ENCODE measurements around the gene COL28A1.

COL28A1 gene

GRCh38 chr7:7535691-7536090 is at the start of gene COL28A1:
Gene COL28A1, minus strand, starts transcription at chr7:7535873. Its CDS starts 2,998 bp downstream, at chr7:7532875.
- DNase-seq (ENCODE audit: low read depth, low spot score), result no peak

DNA sequence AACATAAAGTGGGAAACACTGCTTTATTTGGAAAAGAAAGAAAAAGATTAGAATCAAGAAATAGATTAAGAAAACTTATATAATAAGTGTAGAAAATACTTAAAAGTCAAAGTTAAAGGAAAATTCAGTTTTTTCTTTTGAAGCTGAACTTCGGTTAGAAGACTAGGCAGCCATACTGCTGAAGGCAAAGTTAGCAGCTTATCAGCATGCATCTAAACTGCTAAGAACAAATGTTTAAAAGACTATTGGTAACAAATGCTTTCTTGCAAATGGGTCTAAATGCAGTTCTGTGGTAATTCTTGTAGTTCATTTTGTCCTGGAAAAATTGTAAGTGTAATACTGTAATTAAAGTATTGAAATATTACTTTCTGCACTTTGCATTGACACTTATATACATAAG is 49.0 kb upstream of the COL28A1 start:
- no peak for DNase-seq (ENCODE audit: low read depth, low spot score)

- no peak for DNase-seq (ENCODE audit: low read depth, low spot score)
Measured at GRCh38 chr7:7583731-7584130, 48.1 kb upstream of the COL28A1 start.

DNA sequence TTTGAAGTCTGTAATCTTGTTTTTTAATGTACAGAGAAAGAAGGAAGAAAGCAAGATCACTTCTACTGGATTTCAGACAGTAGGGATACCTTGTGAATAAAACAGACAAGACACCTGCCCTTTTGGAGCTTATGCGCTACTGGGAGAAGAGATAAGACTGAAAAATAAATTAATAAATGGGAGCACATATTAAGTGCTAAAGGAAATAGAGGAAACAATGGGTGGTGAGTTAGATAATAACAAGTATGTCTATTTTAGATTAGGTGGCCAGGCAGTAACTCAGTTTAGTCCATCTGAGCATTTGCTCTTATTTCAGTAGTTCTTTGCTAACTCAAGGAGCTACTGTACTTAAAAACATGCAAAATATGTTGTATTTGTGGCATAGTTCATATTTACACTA is 46.9 kb upstream of the COL28A1 start:
- no peak for DNase-seq (ENCODE audit: low read depth, low spot score)

DNA sequence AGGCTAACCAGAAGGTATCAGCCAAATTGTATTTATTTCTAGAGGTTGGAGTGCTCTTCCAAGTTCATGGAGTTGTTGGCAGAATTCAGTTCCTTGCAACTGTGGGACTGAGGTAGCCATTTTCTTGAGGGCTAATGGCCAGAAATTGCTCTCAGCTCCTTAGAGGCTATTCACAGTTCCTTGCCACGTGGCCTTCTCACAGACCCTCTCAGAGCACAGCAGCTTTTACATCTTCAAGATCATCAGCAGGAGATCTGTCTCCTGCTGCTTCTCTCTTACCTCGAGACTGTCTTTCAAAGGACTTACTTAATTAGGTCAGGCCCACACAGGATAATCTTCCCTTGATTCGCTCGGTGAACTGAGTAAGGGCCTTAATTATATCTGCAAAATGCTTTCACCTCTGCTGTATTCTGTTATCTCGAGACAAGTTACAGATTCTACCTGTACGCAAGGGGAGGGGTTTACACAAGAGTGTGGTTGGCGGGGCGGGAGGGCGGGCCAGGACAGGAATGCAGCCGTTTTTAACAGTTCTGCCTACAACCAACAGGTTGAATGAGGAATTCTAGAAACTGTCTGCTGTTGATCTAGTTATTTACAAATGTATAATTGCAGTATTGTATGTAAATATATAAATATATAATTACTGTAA is 46.0 kb upstream of the COL28A1 start:
- peak; percentile 61 for DNase-seq (ENCODE audit: low read depth, low spot score)

- DNase-seq (ENCODE audit: low read depth, low spot score), result no peak
Measured at GRCh38 chr7:7579638-7580037, 44.0 kb upstream of the COL28A1 start.

DNA sequence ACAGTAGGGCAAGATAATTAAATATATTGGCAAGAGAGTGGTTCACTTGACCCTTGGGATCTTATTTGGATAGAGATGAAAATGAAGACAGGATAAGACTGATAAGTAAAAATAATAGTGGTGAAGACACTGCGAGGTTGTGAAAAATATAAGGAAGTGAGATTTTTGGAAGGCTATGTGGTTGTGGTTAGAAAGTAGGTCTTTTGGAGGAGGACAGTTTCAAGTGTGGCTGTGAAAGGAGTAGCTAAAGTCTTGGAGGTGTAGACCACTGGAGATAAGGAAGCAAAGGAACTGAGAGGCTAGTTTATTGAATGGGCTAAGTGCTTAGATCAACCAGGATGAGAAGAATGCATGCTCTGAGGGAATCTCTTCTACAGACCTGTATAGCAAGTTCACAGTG is 42.2 kb upstream of the COL28A1 start:
- no peak for DNase-seq (ENCODE audit: low read depth, low spot score)

GRCh38 chr7:7576344-7576743 is 40.7 kb upstream of the COL28A1 start:
- no peak for DNase-seq (ENCODE audit: low read depth, low spot score)

- DNase-seq (ENCODE audit: low read depth, low spot score), result no peak
Measured at GRCh38 chr7:7573701-7574100, 38.0 kb upstream of the COL28A1 start.

GRCh38 chr7:7570584-7570983 is 34.9 kb upstream of the COL28A1 start:
- DNase-seq (ENCODE audit: low read depth, low spot score), result no peak

DNA sequence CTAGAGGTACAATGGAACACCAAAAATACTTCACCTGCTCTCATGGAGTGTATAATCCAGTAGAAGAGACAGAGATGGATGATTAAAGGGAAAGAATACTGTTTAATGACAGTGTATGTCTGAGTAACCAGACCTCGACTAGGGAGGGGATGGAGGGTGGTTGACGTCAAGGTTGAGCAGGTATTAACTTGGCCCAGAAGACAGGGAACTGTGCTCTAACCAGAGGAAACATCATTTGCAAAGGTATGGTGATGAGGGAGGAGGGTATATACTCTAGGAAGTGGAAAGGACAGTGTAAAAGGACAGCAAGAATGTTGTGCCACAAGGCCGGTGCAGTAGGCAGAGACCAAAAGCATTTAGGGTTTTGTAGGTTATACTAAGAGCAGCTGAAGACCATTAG is 33.9 kb upstream of the COL28A1 start:
- no peak for DNase-seq (ENCODE audit: low read depth, low spot score)

DNA sequence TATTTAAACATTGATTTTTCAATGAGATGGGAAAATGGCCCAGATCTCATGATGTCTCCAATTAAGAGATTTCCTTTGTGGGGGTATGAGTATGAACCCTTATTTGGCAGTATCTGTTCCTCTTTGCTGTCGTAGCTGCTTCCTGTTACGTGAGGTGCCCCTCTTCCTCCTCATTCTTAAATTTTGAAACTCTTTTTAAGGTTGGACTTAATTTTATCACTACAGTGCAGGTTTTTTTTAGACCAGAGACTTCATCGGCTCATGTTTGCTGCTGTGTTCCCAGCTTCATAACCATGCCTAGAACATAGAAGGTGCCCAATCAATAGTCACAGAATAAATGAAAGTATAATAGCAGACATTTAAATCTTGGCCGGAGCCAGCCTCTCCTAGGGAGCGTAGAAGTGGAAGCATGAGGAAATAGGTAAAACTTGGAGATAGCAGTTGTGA is 33.4 kb upstream of the COL28A1 start:
- DNase-seq (ENCODE audit: low read depth, low spot score), result no peak

DNA sequence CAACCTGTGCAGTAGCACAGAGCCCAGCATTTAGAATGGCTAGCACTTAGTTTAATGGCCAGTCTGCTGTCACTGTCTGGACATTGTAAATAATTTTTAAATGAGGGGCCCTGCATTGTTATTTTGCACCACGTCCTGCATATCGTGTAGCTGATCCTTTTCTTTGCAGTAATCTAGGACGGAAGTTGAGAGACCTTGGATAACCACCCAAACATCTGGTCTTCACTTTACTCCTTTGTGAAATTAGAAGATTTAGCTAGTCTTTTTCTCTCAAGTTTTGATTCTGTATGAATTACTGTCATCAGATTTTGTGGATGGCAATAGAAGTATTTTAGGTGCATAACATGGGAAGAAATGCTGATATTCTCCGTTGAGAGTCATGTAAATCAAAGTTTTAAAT is 32.9 kb upstream of the COL28A1 start:
- no peak for DNase-seq (ENCODE audit: low read depth, low spot score)

DNA sequence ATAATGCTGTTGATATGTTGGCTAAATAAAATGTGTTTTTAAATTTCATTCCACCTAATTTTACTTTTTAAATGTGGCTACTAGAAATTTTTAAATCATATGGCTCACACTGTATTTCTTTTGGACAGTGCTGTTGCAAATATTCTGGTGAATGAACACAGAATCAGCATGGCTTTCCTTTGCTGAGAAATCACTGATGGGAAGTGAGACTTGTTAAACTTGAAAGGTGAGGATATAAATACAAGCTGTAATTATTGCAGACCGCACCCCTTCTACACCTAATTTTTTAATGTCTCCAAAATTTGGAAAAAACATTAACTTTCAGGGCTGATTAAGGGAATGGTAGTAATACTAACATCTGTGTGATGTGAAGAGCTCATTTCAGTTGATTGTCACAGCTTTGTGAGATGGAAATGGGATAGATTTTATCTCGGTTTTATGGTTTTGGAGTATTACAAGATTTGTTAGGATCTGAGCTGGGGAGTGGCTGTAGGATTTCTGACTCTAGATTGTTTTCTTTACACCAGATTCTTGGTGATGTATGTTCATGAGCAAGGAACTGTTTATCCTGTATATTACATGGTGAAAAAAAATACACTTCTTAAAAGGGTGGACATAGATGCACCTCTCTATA is 32.3 kb upstream of the COL28A1 start:
- no peak for DNase-seq (ENCODE audit: low read depth, low spot score)

DNA sequence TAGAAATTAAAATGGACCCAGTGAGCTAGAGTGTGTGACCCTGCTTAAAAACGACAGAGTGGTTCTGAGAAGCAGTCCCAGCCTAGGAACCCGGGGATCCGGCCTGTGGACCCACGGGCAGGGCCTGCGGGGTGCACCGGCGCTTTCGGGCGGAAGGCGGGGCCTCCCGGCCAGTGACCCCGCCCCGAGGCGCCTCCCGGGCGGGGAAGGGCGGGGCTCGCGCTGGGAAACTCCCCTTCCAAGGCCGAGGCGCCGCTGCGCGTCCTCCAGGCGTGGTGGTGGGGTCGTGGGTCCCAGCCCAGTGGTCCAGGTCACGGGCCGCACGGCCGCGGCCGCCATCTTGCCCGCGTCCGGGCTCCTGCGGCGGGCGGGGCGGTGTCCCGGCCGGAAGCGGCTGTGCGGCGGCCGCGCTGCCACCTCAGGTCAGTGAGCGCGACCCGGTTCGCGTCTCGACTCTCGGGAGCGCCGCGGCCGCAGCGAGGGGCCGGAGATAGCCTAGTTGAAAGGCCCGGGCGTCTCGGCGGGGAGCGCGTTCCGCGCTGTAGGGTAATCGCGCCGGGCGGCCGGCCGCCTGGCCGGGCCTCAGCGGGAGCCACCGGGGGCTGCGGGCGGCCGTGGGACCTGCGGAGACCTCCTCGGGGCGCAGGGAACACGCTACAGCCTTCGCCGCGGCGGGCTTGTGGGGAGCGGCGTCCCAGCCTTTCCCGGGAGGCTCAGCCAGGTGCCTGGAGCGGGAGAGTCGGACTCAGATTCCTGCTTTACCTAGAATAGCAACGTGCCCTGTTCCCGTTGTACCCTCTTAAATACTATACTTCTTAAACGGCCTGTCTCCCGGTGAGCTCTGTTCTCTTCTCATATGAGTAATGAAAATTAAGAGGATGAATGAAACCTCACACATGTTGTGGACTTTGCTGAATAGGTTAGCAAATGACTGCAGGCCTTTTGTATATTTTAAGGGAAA is 31.3 kb upstream of the COL28A1 start, which contains the start of gene MIOS:
TSS of gene MIOS (plus strand) at position 234 of the 961 bp plus-strand sequence. CDS start 5,592 bp downstream, outside the sequence.
- DNase-seq (ENCODE audit: low read depth, low spot score), result no peak

GRCh38 chr7:7565746-7566650 is 30.3 kb upstream of the COL28A1 start:
- DNase-seq (ENCODE audit: low read depth, low spot score), result no peak

GRCh38 chr7:7565018-7565680 is 29.5 kb upstream of the COL28A1 start:
- no peak for DNase-seq (ENCODE audit: low read depth, low spot score)

DNA sequence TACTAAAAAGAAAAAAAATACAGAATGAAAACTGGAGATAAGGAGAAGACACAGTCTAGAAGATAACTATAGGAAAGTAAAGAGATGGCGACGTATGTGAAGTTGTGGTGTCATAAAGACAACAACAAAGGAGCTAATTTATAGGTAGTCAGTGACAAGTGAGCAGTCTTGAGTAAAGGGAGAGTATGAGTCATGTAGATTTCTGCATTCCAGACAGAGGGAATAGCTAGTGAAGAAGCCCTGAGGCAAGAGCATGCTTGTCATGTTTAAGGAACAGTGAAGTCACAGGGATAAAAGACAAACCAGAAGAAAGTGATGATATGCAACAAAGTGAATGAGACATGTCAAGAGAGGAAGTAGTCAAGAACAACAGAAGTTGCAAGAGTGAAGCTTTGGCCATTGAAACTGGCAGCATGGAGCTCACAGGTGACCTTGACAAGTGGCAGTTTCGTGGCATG is 28.7 kb upstream of the COL28A1 start:
- no peak for DNase-seq (ENCODE audit: low read depth, low spot score)

DNA sequence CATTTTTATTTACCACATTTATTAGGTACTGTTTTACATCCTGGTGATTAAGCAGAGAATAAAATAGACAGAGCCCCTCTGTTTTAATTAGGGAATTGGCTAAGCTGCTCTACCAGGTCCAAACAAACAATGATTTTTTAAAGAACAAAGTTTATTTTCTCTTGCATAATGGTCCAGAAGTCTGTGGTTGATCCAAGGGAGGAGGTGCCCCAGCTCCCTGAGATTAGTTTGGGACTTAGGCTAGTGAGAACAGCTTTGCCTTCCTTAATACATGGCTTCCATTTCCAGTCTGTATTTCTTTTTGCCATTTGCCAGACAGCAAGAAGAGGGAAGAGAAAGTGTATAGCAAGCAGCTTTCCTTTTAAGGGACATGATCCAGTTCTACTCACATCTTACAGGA is 28.1 kb upstream of the COL28A1 start:
- no peak for DNase-seq (ENCODE audit: low read depth, low spot score)

- no peak for DNase-seq (ENCODE audit: low read depth, low spot score)
Measured at GRCh38 chr7:7563269-7563668, 27.6 kb upstream of the COL28A1 start.

- DNase-seq (ENCODE audit: low read depth, low spot score), result no peak
Measured at GRCh38 chr7:7562736-7563135, 27.1 kb upstream of the COL28A1 start.

All from iPS DF 19.7 (cell line).